ENCODE data around the gene PLIN1.

PLIN1 gene

GRCh38 chr15:89640245-89640644 is 38.9 kb downstream of the PLIN1 start:
- no peak for TF ChIP-seq CTCF (IDR thresholded peaks at IDR 0.05; ENCODE audit: insufficient read depth, low read depth, low read length, missing control alignments)
- DNase-seq (ENCODE audit: low read depth), result no peak

GRCh38 chr15:89633585-89633984 is 45.6 kb downstream of the PLIN1 start:
- no peak for TF ChIP-seq CTCF (IDR thresholded peaks at IDR 0.05; ENCODE audit: insufficient read depth, low read depth, low read length, missing control alignments)
- DNase-seq (ENCODE audit: low read depth), result no peak
- no peak overlapping the region for H3K4me3 ChIP-seq (ENCODE audit: low read depth, low read length)

More at GRCh38 chr15:89640245-89640644, 38.9 kb downstream of the PLIN1 start:
- no peak overlapping the region for H3K4me3 ChIP-seq (ENCODE audit: low read depth, low read length)

GRCh38 chr15:89632563-89633430 is 46.4 kb downstream of the PLIN1 start:
- H3K4me3 ChIP-seq (ENCODE audit: low read depth, low read length), result no peak overlapping the region
- no peak for TF ChIP-seq CTCF (IDR thresholded peaks at IDR 0.05; ENCODE audit: insufficient read depth, low read depth, low read length, missing control alignments)

GRCh38 chr15:89631902-89632264 is 47.3 kb downstream of the PLIN1 start:
- no peak overlapping the region for H3K4me3 ChIP-seq (ENCODE audit: low read depth, low read length)
- no peak for DNase-seq (ENCODE audit: low read depth)
- TF ChIP-seq CTCF (IDR thresholded peaks at IDR 0.05; ENCODE audit: insufficient read depth, low read depth, low read length, missing control alignments), result no peak

More at GRCh38 chr15:89632563-89633430, 46.4 kb downstream of the PLIN1 start:
- no peak for DNase-seq (ENCODE audit: low read depth)

- TF ChIP-seq CTCF (IDR thresholded peaks at IDR 0.05; ENCODE audit: insufficient read depth, low read depth, low read length, missing control alignments), result no peak
- no peak overlapping the region for H3K4me3 ChIP-seq (ENCODE audit: low read depth, low read length)
- DNase-seq (ENCODE audit: low read depth), result no peak
Observed at GRCh38 chr15:89630974-89631901, 47.9 kb downstream of the PLIN1 start.

GRCh38 chr15:89630260-89630659 is 48.9 kb downstream of the PLIN1 start:
- no peak for TF ChIP-seq CTCF (IDR thresholded peaks at IDR 0.05; ENCODE audit: insufficient read depth, low read depth, low read length, missing control alignments)
- no peak for DNase-seq (ENCODE audit: low read depth)

More at GRCh38 chr15:89630260-89630659, 48.9 kb downstream of the PLIN1 start:
- H3K4me3 ChIP-seq (ENCODE audit: low read depth, low read length), result no peak overlapping the region
